OCI-M2 (cell line): ENCODE data around the gene ISYNA1.
"Not testable (repeated sequence)": the region's sequence is repeated elsewhere in the genome, so short reads cannot be mapped to it uniquely, and the experiment has no call there.

Source experiments
- DNase-seq: peaks from one replicate; lab custom pipeline; 2025; ENCODE audit not compliant: unreplicated experiment; lab: John Stamatoyannopoulos, UW

Gene ISYNA1

DNA sequence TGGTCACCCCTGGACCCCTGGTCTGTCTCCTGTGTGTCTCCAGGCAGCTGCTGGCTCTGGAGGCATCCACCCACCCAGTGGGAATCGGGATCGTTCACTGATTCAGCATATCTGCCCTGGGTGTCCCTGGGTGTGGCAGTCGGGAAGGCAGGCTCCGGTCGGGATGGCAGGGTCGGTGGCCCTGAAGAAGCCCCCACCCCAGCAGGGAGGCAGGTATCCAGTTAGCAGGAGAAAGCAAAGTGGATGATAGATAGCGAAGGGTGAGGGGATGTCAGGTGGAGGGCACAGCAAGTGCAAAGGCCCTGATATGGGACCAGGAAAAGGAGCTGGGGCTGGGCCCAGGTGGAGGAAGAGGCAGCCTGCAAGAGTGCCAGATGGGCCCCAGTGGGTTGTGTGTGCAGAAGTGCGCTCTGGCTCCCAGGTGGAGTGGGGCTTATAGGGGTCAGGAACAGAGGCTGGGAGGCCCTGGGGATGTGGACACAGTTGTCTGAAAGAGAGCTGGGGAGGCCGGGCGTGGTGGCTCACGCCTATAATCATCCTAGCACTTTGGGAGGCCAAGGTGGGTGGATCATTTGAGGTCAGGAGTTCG, 16.5 kb downstream of the ISYNA1 start:
- no peak for DNase-seq

DNA sequence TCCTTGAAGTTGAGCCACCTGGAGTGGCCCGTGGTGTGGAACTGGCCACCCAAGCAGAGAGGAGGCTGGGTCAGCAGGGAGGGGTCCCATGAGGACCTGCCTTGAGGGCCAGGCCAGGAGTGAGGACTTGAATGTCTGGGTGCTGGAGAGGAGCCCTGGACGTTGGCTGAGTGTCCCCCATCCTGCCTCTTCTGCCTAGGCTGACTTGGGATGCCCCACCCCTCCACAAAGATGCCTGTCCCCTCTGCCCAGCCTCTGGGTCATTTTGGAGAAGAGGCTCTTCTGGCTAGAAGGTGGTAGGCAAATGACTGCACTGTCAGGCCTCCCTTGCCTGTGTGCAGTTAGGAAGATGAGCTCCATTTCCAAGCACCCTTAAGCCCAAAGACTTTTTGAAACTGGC, 17.0 kb downstream of the ISYNA1 start:
- DNase-seq, result no peak

DNA sequence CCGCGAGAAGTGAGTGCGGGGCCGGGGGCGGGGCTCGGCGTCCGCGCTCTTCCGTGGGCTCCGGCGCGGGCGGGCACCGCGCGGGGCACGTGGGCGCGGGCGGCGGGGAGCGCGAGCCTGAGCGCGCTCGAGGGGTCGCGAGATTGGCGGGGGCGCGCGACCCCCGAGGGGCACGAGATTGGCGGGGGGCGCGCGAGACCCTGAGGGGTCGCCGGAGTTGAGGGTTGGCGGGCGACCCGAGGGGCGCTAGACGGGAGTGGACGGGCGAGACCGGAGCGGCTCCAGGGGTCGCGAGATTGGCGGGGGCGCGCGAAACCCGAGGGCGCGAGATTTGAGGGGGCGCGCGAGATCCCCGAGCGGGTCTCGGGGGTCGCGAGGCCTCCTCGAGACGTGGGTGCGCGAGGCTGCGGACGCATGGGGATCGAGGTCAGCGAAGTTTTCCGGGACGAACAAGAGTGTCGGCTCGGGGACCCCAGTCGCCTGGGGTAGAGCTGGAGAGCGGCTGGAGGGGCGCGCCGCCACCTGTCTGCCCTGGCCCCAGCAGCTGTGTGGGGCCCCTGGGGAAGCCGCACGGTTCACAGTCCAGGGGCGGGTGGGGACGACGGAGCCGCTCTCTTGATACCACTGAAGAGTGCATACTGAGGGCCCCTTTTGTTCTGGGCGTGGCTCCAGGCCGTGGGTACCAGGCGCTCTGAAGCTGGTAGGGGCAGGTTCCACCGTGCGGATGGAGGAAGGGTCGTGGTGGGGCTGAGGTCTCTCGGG, 18.1 kb downstream of the ISYNA1 start:
- no peak for DNase-seq

- no peak for DNase-seq
Measured at GRCh38 chr19:18419195-18419698, 18.7 kb downstream of the ISYNA1 start, which contains the start of gene SSBP4. TSS of gene SSBP4 (plus strand) at chr19:18419398. CDS start at chr19:18419649, 251 bp downstream.

GRCh38 chr19:18418483-18419194, 19.3 kb downstream of the ISYNA1 start:
- no peak for DNase-seq

- no peak for DNase-seq
Measured at GRCh38 chr19:18418029-18418482, 19.9 kb downstream of the ISYNA1 start.

DNA sequence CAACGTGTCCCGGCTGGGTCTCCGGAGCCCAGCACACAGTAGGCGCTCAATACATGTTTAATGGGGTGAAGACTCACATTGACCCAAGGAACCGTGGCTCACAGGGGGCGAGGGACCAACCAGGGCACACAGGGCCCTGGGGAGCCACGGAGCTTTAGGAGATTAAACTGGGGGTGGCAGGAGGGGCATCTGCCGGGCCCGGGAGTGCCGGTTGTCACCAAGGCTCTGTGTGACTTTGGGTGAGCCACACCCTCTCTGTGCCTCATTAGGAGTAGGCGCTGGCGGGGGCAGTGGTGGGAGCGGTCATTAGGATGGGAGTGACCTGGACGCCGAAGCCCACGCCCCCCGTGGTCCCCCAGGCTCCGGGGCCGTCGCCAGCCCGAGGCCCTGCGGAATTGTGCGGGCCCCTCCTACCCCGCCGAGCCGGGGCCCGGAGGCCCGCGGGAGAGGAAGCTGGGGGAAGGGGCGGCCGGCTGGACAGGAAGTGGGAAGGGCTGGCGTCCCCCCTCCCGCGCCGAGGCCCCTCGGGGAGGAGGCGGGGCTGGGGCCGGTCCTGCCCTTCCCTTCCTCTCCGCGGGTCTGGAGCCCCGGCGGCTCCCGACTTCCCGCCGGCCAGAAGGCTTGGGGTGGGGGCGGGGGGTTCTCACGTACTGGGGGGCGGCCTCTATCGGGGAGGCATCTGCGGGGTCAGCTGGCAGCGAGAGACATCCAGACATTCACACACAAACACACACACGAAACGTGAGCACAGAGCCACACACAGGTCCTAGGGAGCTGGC, 20.5 kb downstream of the ISYNA1 start:
- peak; percentile 68 for DNase-seq

DNA sequence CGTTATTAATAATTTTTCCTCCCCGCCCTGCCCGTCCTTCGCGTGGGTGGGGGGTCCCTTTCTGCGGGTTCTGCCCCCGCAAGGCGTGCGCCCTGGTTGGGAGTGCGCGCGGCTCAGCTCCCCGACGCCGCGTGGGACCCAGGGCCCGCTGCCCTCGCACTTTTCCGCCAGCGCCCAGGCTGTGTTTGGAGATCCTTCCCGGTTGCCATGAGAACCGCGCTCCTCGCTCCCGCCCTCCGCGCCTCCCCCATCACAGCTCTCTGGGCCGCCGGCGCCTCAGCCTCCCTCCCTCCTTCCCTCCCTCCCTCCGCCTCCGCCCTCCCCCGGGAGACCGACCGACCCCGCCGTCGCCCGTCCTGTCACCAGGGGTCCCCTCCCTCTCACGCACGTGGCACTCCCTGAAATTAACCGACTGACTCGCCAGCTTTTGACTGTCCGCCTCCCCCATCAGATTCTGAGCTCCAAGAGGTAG, 21.1 kb downstream of the ISYNA1 start:
- no peak for DNase-seq

GRCh38 chr19:18415178-18415867, 22.6 kb downstream of the ISYNA1 start:
- DNase-seq, result no peak

- no peak for DNase-seq
Measured at GRCh38 chr19:18414504-18415177, 23.3 kb downstream of the ISYNA1 start.

- DNase-seq, result no peak
Measured at GRCh38 chr19:18412610-18413239, 25.2 kb downstream of the ISYNA1 start.

DNA sequence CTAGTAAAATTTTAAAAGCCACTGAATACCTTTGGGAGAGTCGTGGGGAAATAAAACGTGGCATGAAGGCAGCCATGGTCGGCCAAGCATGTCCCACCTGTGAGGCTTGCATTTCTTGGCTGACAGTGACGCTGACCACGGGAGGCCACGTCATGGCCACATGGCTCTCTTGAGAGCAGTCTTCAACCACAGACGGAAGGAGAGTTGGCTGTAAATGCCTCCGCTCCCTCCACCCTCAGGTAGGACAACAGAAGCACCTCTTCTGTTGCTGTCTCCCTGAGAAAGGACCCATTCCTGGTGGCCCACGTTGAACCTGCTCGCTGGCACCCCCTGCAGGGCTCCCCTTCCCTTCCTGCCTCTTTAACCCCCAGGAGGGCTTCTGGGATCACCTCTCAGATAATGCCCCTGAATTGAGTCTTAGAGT, 29.9 kb downstream of the ISYNA1 start:
- DNase-seq, result no peak

DNA sequence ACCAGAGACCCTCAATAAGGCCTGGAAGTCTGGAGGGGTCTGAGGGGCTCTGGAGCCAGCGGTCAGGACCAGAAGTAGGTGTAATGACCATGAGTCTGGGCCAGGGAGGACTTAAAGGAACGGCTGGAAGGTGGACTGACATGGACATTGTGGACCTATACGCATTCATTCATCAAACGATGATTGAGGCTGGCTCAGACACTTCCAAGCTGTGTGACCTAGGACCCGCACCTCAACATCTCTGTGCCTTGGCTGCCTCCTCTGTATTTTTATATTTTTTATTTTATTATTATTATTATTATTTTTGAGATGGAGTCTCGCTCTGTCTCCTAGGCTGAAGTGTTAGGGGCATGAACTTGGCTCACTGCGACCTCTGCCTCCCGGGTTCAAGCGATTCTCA, 31.2 kb downstream of the ISYNA1 start:
- no peak for DNase-seq

GRCh38 chr19:18405754-18406153, 32.2 kb downstream of the ISYNA1 start:
- not testable (repeated sequence) for DNase-seq

DNA sequence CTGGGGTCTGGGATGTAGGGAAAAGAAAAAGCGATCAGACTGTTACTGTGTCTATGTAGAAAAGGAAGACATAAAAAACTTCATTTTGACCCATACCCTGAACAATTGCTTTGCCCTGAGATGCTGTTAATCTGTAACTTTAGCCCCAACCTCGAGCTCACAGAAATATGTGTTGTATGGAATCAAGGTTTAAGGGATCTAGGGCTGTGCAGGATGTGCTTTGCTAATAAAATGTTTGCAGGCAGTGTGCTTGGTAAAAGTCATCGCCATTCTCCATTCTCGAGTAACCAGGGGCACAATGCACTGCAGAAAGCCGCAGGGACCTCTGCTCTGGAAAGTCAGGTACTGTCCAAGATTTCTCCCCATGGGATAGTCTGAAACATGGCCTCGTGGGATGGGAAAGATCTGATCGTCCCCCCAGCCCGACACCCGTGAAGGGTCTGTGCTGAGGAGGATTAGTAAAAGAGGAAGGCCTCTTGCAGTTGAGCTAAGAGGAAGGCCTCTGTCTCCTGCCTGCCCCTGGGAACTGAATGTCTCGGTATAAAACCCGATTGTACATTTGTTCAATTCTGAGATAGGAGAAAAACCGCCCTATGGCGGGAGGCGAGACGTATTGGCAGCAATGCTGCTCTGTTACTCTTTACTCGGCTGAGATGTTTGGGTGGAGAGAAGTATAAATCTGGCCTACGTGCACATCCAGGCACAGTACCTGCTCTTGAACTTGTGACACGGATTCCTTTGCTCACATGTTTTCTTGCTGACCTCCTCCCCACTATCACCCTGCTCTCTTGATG, 35.3 kb downstream of the ISYNA1 start:
- not testable (repeated sequence) for DNase-seq

DNA sequence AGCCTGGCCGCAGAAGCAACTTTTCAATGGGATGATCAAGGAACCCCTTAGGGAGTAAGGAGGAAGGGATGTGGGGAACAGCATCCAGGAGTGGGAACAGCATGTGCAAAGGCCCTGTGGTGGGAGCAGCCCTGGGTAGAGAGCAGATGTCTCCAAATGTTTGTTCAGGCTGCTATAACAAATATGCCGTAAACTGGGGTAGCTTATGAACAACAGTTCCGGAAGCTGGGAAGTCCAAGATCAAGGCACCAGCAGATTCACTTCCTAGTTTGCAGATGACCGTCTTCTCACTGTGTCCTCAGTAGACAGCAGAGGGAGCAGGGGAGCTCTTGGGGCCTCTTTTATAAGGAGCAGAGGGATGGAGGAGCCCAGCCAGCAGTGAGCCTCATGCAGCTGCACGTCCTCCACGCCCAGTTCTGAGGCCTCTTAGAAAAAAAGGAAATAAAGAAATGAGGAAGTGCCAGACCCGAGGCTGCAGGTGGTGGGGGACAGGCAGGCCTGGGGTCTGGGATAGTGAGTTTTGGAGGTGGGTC, 36.3 kb downstream of the ISYNA1 start:
- DNase-seq, result peak; percentile 71

DNA sequence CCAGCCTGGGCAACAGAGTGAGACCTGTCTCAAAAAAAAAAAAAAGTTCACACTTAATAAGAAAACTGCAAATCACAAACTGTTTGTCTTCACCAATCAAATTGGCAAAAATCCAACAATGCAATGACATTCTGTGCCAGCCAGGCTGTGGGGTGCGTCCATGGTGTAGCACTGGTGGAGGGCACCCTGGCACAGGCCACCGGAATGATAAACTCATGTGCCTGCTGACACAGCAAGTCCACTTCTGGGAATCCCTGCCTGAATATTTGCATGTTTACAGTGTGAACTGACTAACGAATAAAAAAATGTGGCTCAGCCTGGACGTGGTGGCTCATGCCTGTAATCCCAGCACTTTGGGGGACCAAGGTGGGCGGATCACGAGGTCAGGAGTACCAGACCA, 38.9 kb downstream of the ISYNA1 start:
- no peak for DNase-seq
